ENCODE data around the gene IL4R. TPM values are rescaled to one million over a fixed set of nuclear protein-coding genes. Genes with fewer than 3 reads are reported as not detected.

IL4R gene
- total and polyA plus RNA-seq, 2 of the 13 experiments (the other 11 are each of a cell fraction or from before 2014, with no cell fraction given): 15.9 to 49.6 TPM

- TF ChIP-seq MYNN (CRISPR knock-in tag; IDR thresholded peaks at IDR 0.05; ENCODE audit: low read depth): no peak
- TF ChIP-seq CENPX (CRISPR knock-in tag; IDR thresholded peaks at IDR 0.05): no peak
- TF ChIP-seq, protein P1, sequence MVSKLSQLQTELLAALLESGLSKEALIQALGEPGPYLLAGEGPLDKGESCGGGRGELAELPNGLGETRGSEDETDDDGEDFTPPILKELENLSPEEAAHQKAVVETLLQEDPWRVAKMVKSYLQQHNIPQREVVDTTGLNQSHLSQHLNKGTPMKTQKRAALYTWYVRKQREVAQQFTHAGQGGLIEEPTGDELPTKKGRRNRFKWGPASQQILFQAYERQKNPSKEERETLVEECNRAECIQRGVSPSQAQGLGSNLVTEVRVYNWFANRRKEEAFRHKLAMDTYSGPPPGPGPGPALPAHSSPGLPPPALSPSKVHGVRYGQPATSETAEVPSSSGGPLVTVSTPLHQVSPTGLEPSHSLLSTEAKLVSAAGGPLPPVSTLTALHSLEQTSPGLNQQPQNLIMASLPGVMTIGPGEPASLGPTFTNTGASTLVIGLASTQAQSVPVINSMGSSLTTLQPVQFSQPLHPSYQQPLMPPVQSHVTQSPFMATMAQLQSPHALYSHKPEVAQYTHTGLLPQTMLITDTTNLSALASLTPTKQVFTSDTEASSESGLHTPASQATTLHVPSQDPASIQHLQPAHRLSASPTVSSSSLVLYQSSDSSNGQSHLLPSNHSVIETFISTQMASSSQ (IDR thresholded peaks at IDR 0.05; ENCODE audit: low read depth): no peak; the same call in 1 of the 2 replicates
- TF ChIP-seq, protein P1 (CRISPR knock-in tag; IDR thresholded peaks at IDR 0.05; ENCODE audit: borderline replicate concordance): peak; percentile 90; the same call in 1 of the 2 replicates
- no peak; the same call in 1 of the 2 replicates for TF ChIP-seq TBP (CRISPR knock-in tag; IDR thresholded peaks at IDR 0.05)
- TF ChIP-seq EZH2 (conservative IDR thresholded peaks at IDR 0.05; ENCODE audit: low read depth, low read length): no peak
- no peak for TF ChIP-seq U2AF2 (IDR thresholded peaks at IDR 0.05; ENCODE audit: low read depth, low read length)
- TF ChIP-seq, protein P2, sequence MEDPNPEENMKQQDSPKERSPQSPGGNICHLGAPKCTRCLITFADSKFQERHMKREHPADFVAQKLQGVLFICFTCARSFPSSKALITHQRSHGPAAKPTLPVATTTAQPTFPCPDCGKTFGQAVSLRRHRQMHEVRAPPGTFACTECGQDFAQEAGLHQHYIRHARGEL (CRISPR knock-in tag; IDR thresholded peaks at IDR 0.05): no peak
- peak; percentile 64; the same call in 1 of the 2 replicates for TF ChIP-seq RERE (CRISPR knock-in tag; IDR thresholded peaks at IDR 0.05; ENCODE audit: low read depth)
- TF ChIP-seq XRCC5 (optimal IDR thresholded peaks at IDR 0.05; ENCODE audit: low read length): peak; percentile 90
- peak; percentile 68 for TF ChIP-seq ELF3 (CRISPR knock-in tag; IDR thresholded peaks at IDR 0.05)
- TF ChIP-seq IRX3 (CRISPR knock-in tag; IDR thresholded peaks at IDR 0.05; ENCODE audit: borderline replicate concordance, low read depth): no peak
- TF ChIP-seq SNAPC5 (CRISPR knock-in tag; IDR thresholded peaks at IDR 0.05; ENCODE audit: borderline replicate concordance): no peak
- TF ChIP-seq ZFP82 (CRISPR knock-in tag; IDR thresholded peaks at IDR 0.05; ENCODE audit: borderline replicate concordance): 0 out of 2 replicates have a peak, but pooled peaks have one; percentile 15
- TF ChIP-seq E2F1 (CRISPR knock-in tag; IDR thresholded peaks at IDR 0.05): no peak; the same call in 1 of the 2 replicates
- no peak for TF ChIP-seq ZNF570 (CRISPR knock-in tag; IDR thresholded peaks at IDR 0.05; ENCODE audit: borderline replicate concordance)
- no peak; the same call in 1 of the 2 replicates for TF ChIP-seq MEIS1 (CRISPR knock-in tag; IDR thresholded peaks at IDR 0.05; ENCODE audit: borderline replicate concordance)
These were observed at the start of gene IL4R (continued) for GRCh38 chr16:27313422-27314160.

All from HepG2 (cell line).